ENCODE data around the gene RUBCNL.

- no peak for TF ChIP-seq EZH2phosphoT487 (IDR thresholded peaks at IDR 0.05; ENCODE audit: low read depth)
- TF ChIP-seq CTCF (IDR thresholded peaks at IDR 0.05; ENCODE audit: low read depth, low read length), result no peak
These were observed 18.4 kb upstream of the RUBCNL start for GRCh38 chr13:46405457-46405856.
